WTC11 (cell line): Measurements from ENCODE around the gene CCN6.

Source experiments
- AFF4 ChIP-seq: sonication (generic); formaldehyde crosslinking; IDR thresholded peaks from 2 replicates; pipeline ENCODE4 v1.8.1; 2023; ENCODE audit warnings: mild to moderate bottlenecking, missing genetic modification reagents, borderline replicate concordance
- CREB1 ChIP-seq: sonication (generic); formaldehyde crosslinking; IDR thresholded peaks from 2 replicates; pipeline ENCODE4 v1.8.0; 2023; ENCODE audit warnings: mild to moderate bottlenecking, missing genetic modification reagents
- CTCF ChIP-seq: fragments of 200-600 bp; IDR thresholded peaks from 2 replicates; pipeline ENCODE4 v1.8.0; 2022; ENCODE audit warnings: antibody characterized with exemption
- JUN ChIP-seq: sonication (generic); formaldehyde crosslinking; IDR thresholded peaks from 2 replicates; pipeline ENCODE4 v1.8.0; 2023; ENCODE audit warnings: mild to moderate bottlenecking, missing genetic modification reagents
- MYBL2 ChIP-seq: sonication (generic); formaldehyde crosslinking; IDR thresholded peaks from 2 replicates; pipeline ENCODE4 v1.8.1; 2023; ENCODE audit warnings: mild to moderate bottlenecking, moderate library complexity, missing genetic modification reagents
- ZMAT4 ChIP-seq: fragments of 250-450 bp; sonication (Bioruptor Pico); IDR thresholded peaks from 2 replicates; pipeline ENCODE4 v1.9.0; 2021; ENCODE audit warnings: mild to moderate bottlenecking
- ZNF281 ChIP-seq: sonication (generic); formaldehyde crosslinking; IDR thresholded peaks from 2 replicates; pipeline ENCODE4 v1.8.0; 2023; ENCODE audit warnings: mild to moderate bottlenecking, missing genetic modification reagents

- TF ChIP-seq CTCF = no peak
- no peak for TF ChIP-seq MYBL2
- TF ChIP-seq JUN = no peak
- TF ChIP-seq ZNF281 (CRISPR knock-in tag) = no peak
- no peak for TF ChIP-seq ZMAT4 (CRISPR knock-in tag)
- no peak for TF ChIP-seq AFF4 (CRISPR knock-in tag)
- no peak for TF ChIP-seq CREB1 (CRISPR knock-in tag)
Observed at GRCh38 chr6:112007805-112008204, 46.1 kb upstream of the CCN6 start.
